PFSK-1 (cell line): ENCODE measurements around the gene DACH1.

Experiments used
- FOXP2 ChIP-seq: optimal IDR thresholded peaks from 2 replicates; pipeline ENCODE3; 2011; ENCODE audit warnings: borderline replicate concordance, control low read depth, inconsistent platforms; ENCODE audit not compliant: insufficient read depth; ENCODE audit errors: extremely low read length, extremely low read depth
- POLR2AphosphoS5 ChIP-seq: IDR thresholded peaks from 2 replicates; pipeline ENCODE4 v1.6.1; 2012; ENCODE audit warnings: low read depth, mild to moderate bottlenecking, control low read depth, low read length, moderate library complexity
- REST ChIP-seq, 2 experiments: IDR thresholded peaks; 2 replicates each; pipeline versions ENCODE4 v1.6.1 to v1.8.0; 2011 to 2012; ENCODE audit warnings: low read depth in 2 of 2, low read length in 2 of 2, control low read depth in 1 of 2, inconsistent platforms in 1 of 2, mild to moderate bottlenecking in 1 of 2, moderate library complexity in 1 of 2; ENCODE audit not compliant: insufficient read depth in 1 of 2
- SIN3A ChIP-seq: IDR thresholded peaks from 2 replicates; pipeline ENCODE4 v1.6.1; 2012; ENCODE audit warnings: mild to moderate bottlenecking, low read length, moderate library complexity, borderline replicate concordance; ENCODE audit not compliant: insufficient read depth
- TAF1 ChIP-seq: IDR thresholded peaks from 2 replicates; pipeline ENCODE4 v1.6.1; 2012; ENCODE audit warnings: low read length, control low read depth, borderline replicate concordance; ENCODE audit not compliant: insufficient read depth

DNA sequence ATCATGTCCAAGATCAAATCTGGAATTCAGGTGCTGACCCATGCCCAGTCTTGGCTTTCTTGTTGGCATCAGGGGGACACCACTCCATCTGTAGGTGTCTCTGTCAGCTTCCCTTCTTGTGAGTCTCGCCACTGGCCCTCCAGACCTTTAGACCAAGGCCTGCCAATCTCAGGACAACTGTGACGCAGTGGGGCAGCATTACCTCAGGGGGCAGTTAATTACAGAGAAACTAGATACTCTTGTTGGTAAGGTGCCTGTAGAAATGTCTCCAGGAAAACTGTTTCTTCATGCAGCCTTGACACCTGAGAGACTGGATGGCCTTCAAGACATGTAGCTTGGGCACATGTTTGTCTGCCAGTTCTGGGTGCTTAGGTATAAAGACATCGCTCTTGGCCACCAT lies 46.7 kb upstream of the DACH1 start:
- no peak for TF ChIP-seq FOXP2
- no peak for TF ChIP-seq SIN3A
- no peak for TF ChIP-seq POLR2AphosphoS5
- TF ChIP-seq REST (IDR thresholded peaks at IDR 0.05; ENCODE audit: insufficient read depth in 1 of 2, low read depth in 2 of 2, low read length in 2 of 2): no peak
- TF ChIP-seq TAF1: no peak
